ENCODE measurements around the gene RPLP1. TPM values are rescaled to one million over a fixed set of nuclear protein-coding genes. Genes with fewer than 3 reads are reported as not detected.

The RPLP1 gene
- total RNA-seq, 1 donor from 2014 or later, result 1,115 TPM

DNA sequence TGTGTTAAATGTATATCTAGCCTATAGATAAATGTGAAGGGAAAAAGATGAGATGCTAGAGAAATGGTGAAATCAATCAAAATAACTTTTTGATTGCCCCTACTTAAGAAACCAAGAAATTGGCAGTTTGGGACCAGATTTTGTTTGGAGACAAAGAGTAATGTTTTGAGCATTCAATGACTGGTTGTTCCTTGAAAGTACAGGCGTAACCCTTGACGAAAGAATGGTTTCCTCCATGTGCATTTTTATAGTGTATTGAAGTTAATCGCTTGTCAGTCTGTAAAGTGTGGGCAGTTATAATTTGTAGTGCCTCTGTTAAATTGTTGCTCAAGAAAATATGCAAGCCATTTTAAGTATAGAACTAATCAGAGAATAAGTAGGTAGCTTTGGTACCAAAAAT lies 37.2 kb upstream of the RPLP1 start:
- Mint-ChIP-seq H3K9me3 (ENCODE audit: low read depth) (no peaks in the 10 kb centered on the region), H3K27me3 (peaks cover 5% of the 10 kb centered on the region), H3K4me3 (ENCODE audit: low read depth) (peak overlapping the region; percentile 83), H3K27ac (peak overlapping the region; percentile 31), H3K36me3 (ENCODE audit: insufficient read depth) (peaks cover 11% of the 10 kb centered on the region), H3K4me1 (ENCODE audit: low read depth) (peaks cover 8% of the 10 kb centered on the region)
- TF ChIP-seq, protein P1, sequence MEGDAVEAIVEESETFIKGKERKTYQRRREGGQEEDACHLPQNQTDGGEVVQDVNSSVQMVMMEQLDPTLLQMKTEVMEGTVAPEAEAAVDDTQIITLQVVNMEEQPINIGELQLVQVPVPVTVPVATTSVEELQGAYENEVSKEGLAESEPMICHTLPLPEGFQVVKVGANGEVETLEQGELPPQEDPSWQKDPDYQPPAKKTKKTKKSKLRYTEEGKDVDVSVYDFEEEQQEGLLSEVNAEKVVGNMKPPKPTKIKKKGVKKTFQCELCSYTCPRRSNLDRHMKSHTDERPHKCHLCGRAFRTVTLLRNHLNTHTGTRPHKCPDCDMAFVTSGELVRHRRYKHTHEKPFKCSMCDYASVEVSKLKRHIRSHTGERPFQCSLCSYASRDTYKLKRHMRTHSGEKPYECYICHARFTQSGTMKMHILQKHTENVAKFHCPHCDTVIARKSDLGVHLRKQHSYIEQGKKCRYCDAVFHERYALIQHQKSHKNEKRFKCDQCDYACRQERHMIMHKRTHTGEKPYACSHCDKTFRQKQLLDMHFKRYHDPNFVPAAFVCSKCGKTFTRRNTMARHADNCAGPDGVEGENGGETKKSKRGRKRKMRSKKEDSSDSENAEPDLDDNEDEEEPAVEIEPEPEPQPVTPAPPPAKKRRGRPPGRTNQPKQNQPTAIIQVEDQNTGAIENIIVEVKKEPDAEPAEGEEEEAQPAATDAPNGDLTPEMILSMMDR (IDR thresholded peaks at IDR 0.05; ENCODE audit: unreplicated experiment), result no peak
- no peak for DNase-seq (ENCODE audit: low spot score, unreplicated experiment)

DNA sequence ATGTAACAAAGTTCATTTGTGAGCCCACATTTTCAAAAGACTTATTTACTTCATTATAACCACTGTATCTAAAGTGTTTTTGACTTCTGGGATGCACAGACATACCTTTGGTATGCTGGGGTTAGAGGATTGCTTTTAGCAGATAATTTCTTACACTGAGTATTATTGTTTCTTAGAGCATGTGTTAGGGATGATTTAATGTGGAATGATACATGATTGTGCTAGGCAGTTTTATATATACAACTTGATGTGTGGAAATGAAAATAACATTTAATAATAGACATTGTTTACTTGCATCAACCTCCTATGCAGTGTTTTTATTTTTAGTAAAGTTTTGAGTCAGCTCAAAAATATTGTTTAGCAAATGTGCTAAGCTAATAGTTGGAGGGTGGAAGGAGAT lies 35.0 kb upstream of the RPLP1 start:
- H3K4me3 Mint-ChIP-seq (ENCODE audit: low read depth), result no peak overlapping the region
- TF ChIP-seq, protein P1 (IDR thresholded peaks at IDR 0.05; ENCODE audit: unreplicated experiment), result no peak
- no peaks in the 10 kb centered on the region for H3K9me3 Mint-ChIP-seq (ENCODE audit: low read depth)
- H3K36me3 Mint-ChIP-seq (ENCODE audit: insufficient read depth), result peaks cover 18% of the 10 kb centered on the region
- DNase-seq (ENCODE audit: low spot score, unreplicated experiment), result no peak
- no peak overlapping the region for H3K27ac Mint-ChIP-seq
- peaks cover 9% of the 10 kb centered on the region for H3K27me3 Mint-ChIP-seq
- peaks cover 8% of the 10 kb centered on the region for H3K4me1 Mint-ChIP-seq (ENCODE audit: low read depth)

DNA sequence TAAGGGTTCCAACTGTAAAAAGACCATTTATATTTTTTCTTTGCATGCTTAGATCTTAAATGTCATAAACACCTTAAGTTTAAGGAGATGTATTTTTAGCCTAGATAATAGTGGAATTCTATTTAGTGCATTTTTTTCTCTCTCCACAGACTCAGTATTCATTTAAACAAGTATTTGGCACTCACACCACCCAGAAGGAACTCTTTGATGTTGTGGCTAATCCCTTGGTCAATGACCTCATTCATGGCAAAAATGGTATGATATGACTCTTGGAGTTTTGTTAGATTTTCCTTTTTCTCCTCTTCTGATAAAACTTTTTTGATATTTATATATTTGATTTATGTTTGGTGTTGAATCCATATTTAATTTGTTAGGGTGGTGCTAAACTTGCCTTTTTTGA lies 31.1 kb upstream of the RPLP1 start:
- Mint-ChIP-seq H3K4me1 (ENCODE audit: low read depth) (no peaks in the 10 kb centered on the region), H3K4me3 (ENCODE audit: low read depth) (no peak overlapping the region), H3K27ac (no peak overlapping the region), H3K36me3 (ENCODE audit: insufficient read depth) (peaks cover 28% of the 10 kb centered on the region), H3K27me3 (peaks cover 9% of the 10 kb centered on the region), H3K9me3 (ENCODE audit: low read depth) (no peaks in the 10 kb centered on the region)
- TF ChIP-seq, protein P1 (IDR thresholded peaks at IDR 0.05; ENCODE audit: unreplicated experiment), result no peak
- no peak for DNase-seq (ENCODE audit: low spot score, unreplicated experiment)

DNA sequence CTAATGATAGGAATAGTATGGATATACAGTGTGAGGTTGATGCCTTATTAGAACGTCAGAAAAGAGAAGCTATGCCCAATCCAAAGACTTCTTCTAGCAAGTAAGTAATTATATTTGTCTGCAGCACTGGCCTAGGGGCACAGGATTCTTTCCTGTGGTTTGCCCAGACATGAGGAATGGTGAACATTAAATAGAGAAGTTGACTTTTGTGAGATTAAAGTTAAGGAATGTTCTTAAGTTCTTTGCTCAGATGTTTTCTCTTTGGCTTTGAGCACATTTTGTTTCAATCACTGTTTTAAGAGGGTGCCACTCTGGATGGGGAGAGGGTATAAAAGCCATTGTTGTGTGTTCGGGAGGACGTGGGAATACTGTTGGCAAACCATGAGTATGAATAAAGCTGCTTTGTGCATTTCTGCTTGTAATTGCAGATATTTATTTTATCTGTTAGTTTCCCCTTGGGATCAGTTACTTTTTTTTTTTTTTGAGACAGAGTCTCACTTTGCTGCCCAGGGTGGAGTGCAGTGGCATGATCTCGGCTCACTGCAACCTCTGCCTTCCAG lies 30.2 kb upstream of the RPLP1 start:
- H3K36me3 Mint-ChIP-seq (ENCODE audit: insufficient read depth), result peaks cover 29% of the 10 kb centered on the region
- H3K4me1 Mint-ChIP-seq (ENCODE audit: low read depth), result no peaks in the 10 kb centered on the region

DNA sequence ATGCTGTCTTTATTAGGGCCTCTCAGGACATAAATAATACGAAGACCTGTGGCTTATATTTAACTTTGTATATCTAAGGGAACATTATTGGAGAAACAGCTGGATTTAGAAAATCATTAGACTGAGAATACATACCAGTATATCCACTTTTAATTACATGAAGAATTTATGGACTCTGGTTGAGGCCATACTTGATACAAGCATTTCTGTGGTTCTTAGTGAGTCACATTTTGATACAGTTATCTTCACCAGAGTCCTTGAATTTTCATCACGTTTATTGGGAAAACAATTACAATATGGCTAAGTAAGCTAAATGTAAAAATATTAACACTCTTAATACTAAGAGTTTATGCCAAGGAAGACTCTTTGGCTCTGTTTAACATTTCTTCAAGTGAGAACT lies 28.6 kb upstream of the RPLP1 start:
- DNase-seq (ENCODE audit: low spot score, unreplicated experiment), result no peak
- H3K36me3 Mint-ChIP-seq (ENCODE audit: insufficient read depth), result peaks cover 27% of the 10 kb centered on the region
- H3K27ac Mint-ChIP-seq, result no peak overlapping the region
- H3K4me3 Mint-ChIP-seq (ENCODE audit: low read depth), result no peak overlapping the region
- peaks cover 6% of the 10 kb centered on the region for H3K27me3 Mint-ChIP-seq
- no peaks in the 10 kb centered on the region for H3K4me1 Mint-ChIP-seq (ENCODE audit: low read depth)
- TF ChIP-seq, protein P1 (IDR thresholded peaks at IDR 0.05; ENCODE audit: unreplicated experiment), result no peak
- no peaks in the 10 kb centered on the region for H3K9me3 Mint-ChIP-seq (ENCODE audit: low read depth)

More for the DNA sequence above, 30.2 kb upstream of the RPLP1 start:
- no peak for DNase-seq (ENCODE audit: low spot score, unreplicated experiment)
- H3K9me3 Mint-ChIP-seq (ENCODE audit: low read depth), result no peaks in the 10 kb centered on the region
- H3K4me3 Mint-ChIP-seq (ENCODE audit: low read depth), result no peak overlapping the region
- TF ChIP-seq, protein P1 (IDR thresholded peaks at IDR 0.05; ENCODE audit: unreplicated experiment), result no peak
- peaks cover 9% of the 10 kb centered on the region for H3K27me3 Mint-ChIP-seq
- H3K27ac Mint-ChIP-seq, result no peak overlapping the region
